Stimulated activated CD8-positive, alpha-beta memory T cell treated with anti-CD3 and anti-CD28 coated beads, Interleukin-7, amount 100 ng/mL, for 48 hours (primary cell): ENCODE results near the gene SNX21.
A peak's percentile ranks its signal among the peaks of the same experiment; 100 is the strongest.

ENCODE experiments used
- DNase-seq, 2 donors: peaks; one replicate each; pipeline ENCODE4 v3.0.0-alpha.2; 2020; ENCODE audit warnings: low read depth in 1 of 2; ENCODE audit errors: extremely low read depth in 1 of 2

The SNX21 gene

GRCh38 chr20:45878076-45878761 is 44.6 kb downstream of the SNX21 start:
- no peak for DNase-seq

- DNase-seq, result peak; percentile 91 to 98
Measured at GRCh38 chr20:45880988-45881788, 47.6 kb downstream of the SNX21 start, which contains the start of gene ZSWIM1. Gene ZSWIM1 (plus strand): TSS chr20:45881227. CDS start chr20:45882593, 1,366 bp downstream.

- DNase-seq, result no peak
Measured at GRCh38 chr20:45882469-45883099, 49.0 kb downstream of the SNX21 start.

- no peak for DNase-seq
Measured at GRCh38 chr20:45883100-45883469, 49.5 kb downstream of the SNX21 start.

GRCh38 chr20:45886590-45887345 is 53.2 kb downstream of the SNX21 start:
- DNase-seq, result no peak

- no peak for DNase-seq
Measured at GRCh38 chr20:45887346-45887715, 53.7 kb downstream of the SNX21 start, which contains the start of gene SPATA25. Gene SPATA25 (minus strand): TSS chr20:45887622. CDS start chr20:45887590, 32 bp downstream.

- no peak for DNase-seq
Measured at GRCh38 chr20:45888681-45889080, 55.1 kb downstream of the SNX21 start.

GRCh38 chr20:45890077-45890984 is 56.7 kb downstream of the SNX21 start:
- DNase-seq, result peak in 1 of 2 donors; percentile 37

GRCh38 chr20:45890985-45891983 is 57.7 kb downstream of the SNX21 start, which contains the start of the genes CTSA and NEURL2:
Gene CTSA (plus strand): TSS chr20:45891335. CDS start chr20:45891569, 234 bp downstream.
Gene NEURL2 (minus strand): TSS chr20:45891208. CDS start chr20:45890991, 217 bp downstream.
- peak; percentile 70 to 82 for DNase-seq

- no peak for DNase-seq
Measured at GRCh38 chr20:45892049-45892825, 58.6 kb downstream of the SNX21 start.
